Smooth muscle cell of bladder (primary cell): ENCODE results near the gene PRPSAP2. TPM values are rescaled to one million over a fixed set of nuclear protein-coding genes. Genes with fewer than 3 reads are reported as not detected.

Experiments used
- total RNA-seq: library from RNA; depleted of rRNA; stranded (reverse); fragments of >200 nt; gene quantifications from 2 replicates; pipeline ENCODE4 v1.2.3, GENCODE V29; 2014

Gene PRPSAP2, protein sequence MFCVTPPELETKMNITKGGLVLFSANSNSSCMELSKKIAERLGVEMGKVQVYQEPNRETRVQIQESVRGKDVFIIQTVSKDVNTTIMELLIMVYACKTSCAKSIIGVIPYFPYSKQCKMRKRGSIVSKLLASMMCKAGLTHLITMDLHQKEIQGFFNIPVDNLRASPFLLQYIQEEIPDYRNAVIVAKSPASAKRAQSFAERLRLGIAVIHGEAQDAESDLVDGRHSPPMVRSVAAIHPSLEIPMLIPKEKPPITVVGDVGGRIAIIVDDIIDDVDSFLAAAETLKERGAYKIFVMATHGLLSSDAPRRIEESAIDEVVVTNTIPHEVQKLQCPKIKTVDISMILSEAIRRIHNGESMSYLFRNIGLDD
- total RNA-seq: 32.8 and 41.8 TPM in 2 replicates

DNA sequence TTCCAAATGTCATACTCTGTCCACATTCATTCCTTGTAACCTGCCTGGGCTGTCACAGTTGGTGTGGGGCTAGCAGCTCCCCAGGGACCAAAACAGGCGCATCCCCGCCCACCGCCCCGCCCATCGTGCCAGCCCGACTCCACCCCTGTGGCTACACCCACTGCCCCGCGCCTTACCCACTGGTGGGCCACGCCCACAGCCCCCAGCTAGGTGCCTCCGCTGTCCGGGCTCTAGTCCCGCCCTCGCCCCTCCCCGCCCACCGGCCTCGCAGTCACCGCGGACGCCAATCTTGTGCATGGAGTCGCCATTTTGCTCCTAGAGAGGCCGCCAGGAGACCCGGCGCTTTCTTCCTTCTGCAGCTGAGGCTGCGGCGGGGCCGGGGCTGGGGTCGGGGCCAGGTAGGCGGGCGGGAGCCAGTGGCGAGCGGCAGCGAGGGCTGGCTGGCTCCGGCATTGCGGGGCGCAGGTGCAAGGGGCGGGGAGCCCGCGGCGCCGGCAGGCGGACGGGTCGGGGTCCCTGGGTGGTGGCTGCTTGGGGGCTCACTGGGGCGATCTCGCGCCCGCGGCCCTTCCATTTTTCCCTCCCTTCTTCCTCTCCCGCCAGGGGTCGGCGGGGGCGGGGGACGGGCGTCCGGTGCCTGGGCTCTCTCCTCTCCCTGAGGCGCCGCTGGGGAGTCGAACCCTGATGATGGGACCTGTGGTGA lies at the start of gene PRPSAP2:
Gene PRPSAP2, plus strand, starts transcription at position 268 of the 703 bp plus-strand sequence. CDS start 7,703 bp downstream, outside the sequence.

DNA sequence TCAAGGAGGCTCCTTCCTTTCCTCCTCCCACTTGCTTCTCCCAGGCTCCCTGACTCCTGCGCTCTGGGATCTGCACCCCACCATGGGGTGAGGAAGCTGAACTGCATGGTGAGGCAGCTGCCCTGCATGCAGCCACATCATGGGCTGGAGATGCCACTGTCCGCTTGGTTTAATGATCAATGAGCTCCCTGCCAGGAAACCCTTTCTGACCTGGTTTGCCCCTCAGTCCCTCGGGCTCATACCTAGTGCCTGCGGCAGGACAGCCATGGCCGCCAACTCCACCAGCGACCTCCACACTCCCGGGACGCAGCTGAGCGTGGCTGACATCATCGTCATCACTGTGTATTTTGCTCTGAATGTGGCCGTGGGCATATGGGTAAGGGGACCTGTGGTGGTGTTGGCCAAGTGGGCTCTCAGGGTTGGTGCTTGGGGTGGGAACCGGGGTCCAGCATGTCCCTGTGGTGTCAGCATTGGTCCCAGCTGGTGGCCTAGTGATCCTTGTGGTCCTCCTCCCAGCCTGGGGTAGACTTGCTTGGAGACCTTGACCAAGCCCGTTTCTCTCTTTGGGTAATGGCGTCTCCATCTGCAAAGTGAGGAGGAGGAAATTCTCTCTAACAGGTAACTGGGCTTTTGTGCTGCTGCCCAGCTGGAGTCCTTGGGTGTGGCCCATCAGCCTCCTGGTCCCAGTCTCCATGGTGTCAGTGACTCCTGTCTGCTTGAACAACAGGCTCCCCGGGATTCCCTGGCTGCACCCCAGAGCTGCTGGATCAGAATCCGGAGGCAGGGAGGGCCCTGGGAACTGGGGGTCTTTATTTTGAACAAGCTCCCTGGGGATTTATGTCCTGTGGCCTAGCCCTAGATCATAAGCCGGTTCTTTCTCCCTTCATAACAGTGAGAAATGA lies 94.3 kb downstream of the PRPSAP2 start, which contains the start of gene SLC5A10:
Gene SLC5A10, plus strand, starts transcription at position 225 of the 902 bp plus-strand sequence. Its CDS starts 41 bp downstream, at position 266.

Other genes starting within 250 kb of the PRPSAP2 start
- gene TBC1D28, start 213.7 kb upstream of the PRPSAP2 start, total RNA-seq: not detected in 2 replicates
- 2.1 and 3.3 TPM in 2 replicates for gene FOXO3B, start 175.8 kb upstream of the PRPSAP2 start, total RNA-seq
- 0.09 TPM in 1 of 2 replicates, not detected in the other for gene FBXW10, start 114.1 kb upstream of the PRPSAP2 start, total RNA-seq
- gene TVP23B, start 76.9 kb upstream of the PRPSAP2 start, total RNA-seq: 74.7 and 109 TPM in 2 replicates
- under 0.01 and 0.09 TPM in 2 replicates for gene SLC5A10, start 94.0 kb downstream of the PRPSAP2 start, total RNA-seq
- 5.5 and 8.8 TPM in 2 replicates for gene FAM83G, start 146.6 kb downstream of the PRPSAP2 start, total RNA-seq
- gene GRAP, start 188.8 kb downstream of the PRPSAP2 start, total RNA-seq: 0.14 and 0.18 TPM in 2 replicates